Measurements from ENCODE around the gene ITGB3BP. TPM values are rescaled to one million over a fixed set of nuclear protein-coding genes. Genes with fewer than 3 reads are reported as not detected.

The ITGB3BP gene
- total RNA-seq, 1 experiment from 2014 or later = 31.9 TPM

- H3K27me3 ChIP-seq (ENCODE audit: control insufficient read depth, insufficient read depth, low read length) = no peaks in the 10 kb centered on the region
- POLR2A ChIA-PET = no interaction called here
- H3K9me3 ChIP-seq (ENCODE audit: control insufficient read depth, insufficient read depth, low read depth, low read length) = no peaks in the 10 kb centered on the region
- H3K4me3 ChIP-seq (ENCODE audit: low read depth in 2 of 2, low read length in 2 of 2) = no peak overlapping the region
- no peak overlapping the region for H3K27ac ChIP-seq (ENCODE audit: low read length)
- intact Hi-C loops (cut with micrococcal nuclease; ENCODE audit: unreplicated experiment) (no loop called here), in situ Hi-C loops (cut with HindIII; ENCODE audit: low pct_unique_long_range_greater_than_20kb, low sequenced_read_pairs) (no loop called here)
- DNase-seq (ENCODE audit: low read depth, low spot score) (no peak), ATAC-seq (no peak)
- TF ChIP-seq TCF7L2 (IDR thresholded peaks at IDR 0.05; ENCODE audit: low read depth, low read length) = no peak
- CTCF ChIA-PET = no interaction called here
- no peaks in the 10 kb centered on the region for H3K4me1 ChIP-seq (ENCODE audit: control insufficient read depth, insufficient read depth, low read length)
- H3K36me3 ChIP-seq (ENCODE audit: control insufficient read depth, insufficient read depth, low read length) = no peaks in the 10 kb centered on the region
- BruUV-seq (replicated peaks) = no TSS peak
Observed at GRCh38 chr1:63497577-63497976, 25.4 kb downstream of the ITGB3BP start.

- ChIA-PET CTCF (interaction anchor here (1.0 kb wide), 1 partner anchor 20 kb away, joined by 3 read pairs; no protein-coding TSS in a partner anchor), POLR2A (no interaction called here)
- in situ Hi-C loops (cut with HindIII; ENCODE audit: low pct_unique_long_range_greater_than_20kb, low sequenced_read_pairs) = no loop called here
- TF ChIP-seq SIN3A (IDR thresholded peaks at IDR 0.05; ENCODE audit: borderline replicate concordance, insufficient read depth, low read depth, low read length) (no peak), TCF7L2 (IDR thresholded peaks at IDR 0.05; ENCODE audit: low read depth, low read length) (no peak), POLR2AphosphoS5 (IDR thresholded peaks at IDR 0.05; ENCODE audit: low read depth, low read length) (no peak)
- TF ChIP-seq, protein P1, sequence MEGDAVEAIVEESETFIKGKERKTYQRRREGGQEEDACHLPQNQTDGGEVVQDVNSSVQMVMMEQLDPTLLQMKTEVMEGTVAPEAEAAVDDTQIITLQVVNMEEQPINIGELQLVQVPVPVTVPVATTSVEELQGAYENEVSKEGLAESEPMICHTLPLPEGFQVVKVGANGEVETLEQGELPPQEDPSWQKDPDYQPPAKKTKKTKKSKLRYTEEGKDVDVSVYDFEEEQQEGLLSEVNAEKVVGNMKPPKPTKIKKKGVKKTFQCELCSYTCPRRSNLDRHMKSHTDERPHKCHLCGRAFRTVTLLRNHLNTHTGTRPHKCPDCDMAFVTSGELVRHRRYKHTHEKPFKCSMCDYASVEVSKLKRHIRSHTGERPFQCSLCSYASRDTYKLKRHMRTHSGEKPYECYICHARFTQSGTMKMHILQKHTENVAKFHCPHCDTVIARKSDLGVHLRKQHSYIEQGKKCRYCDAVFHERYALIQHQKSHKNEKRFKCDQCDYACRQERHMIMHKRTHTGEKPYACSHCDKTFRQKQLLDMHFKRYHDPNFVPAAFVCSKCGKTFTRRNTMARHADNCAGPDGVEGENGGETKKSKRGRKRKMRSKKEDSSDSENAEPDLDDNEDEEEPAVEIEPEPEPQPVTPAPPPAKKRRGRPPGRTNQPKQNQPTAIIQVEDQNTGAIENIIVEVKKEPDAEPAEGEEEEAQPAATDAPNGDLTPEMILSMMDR (IDR thresholded peaks at IDR 0.05) = no peak
- TF ChIP-seq, protein P2, sequence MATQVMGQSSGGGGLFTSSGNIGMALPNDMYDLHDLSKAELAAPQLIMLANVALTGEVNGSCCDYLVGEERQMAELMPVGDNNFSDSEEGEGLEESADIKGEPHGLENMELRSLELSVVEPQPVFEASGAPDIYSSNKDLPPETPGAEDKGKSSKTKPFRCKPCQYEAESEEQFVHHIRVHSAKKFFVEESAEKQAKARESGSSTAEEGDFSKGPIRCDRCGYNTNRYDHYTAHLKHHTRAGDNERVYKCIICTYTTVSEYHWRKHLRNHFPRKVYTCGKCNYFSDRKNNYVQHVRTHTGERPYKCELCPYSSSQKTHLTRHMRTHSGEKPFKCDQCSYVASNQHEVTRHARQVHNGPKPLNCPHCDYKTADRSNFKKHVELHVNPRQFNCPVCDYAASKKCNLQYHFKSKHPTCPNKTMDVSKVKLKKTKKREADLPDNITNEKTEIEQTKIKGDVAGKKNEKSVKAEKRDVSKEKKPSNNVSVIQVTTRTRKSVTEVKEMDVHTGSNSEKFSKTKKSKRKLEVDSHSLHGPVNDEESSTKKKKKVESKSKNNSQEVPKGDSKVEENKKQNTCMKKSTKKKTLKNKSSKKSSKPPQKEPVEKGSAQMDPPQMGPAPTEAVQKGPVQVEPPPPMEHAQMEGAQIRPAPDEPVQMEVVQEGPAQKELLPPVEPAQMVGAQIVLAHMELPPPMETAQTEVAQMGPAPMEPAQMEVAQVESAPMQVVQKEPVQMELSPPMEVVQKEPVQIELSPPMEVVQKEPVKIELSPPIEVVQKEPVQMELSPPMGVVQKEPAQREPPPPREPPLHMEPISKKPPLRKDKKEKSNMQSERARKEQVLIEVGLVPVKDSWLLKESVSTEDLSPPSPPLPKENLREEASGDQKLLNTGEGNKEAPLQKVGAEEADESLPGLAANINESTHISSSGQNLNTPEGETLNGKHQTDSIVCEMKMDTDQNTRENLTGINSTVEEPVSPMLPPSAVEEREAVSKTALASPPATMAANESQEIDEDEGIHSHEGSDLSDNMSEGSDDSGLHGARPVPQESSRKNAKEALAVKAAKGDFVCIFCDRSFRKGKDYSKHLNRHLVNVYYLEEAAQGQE (IDR thresholded peaks at IDR 0.05; ENCODE audit: insufficient read depth in 1 of 2, low read depth in 2 of 2, low read length in 1 of 2) = no peak
- H3K36me3 ChIP-seq (ENCODE audit: control insufficient read depth, insufficient read depth, low read length) = no peaks in the 10 kb centered on the region
- H3K27ac ChIP-seq (ENCODE audit: low read length) = no peak overlapping the region
- DNase-seq (ENCODE audit: low read depth, low spot score) = no peak
- intact Hi-C loops (cut with micrococcal nuclease; ENCODE audit: unreplicated experiment) = no loop called here
- no peak overlapping the region for H3K4me3 ChIP-seq (ENCODE audit: low read depth in 2 of 2, low read length in 2 of 2)
- no peaks in the 10 kb centered on the region for H3K4me1 ChIP-seq (ENCODE audit: control insufficient read depth, insufficient read depth, low read length)
- no peaks in the 10 kb centered on the region for H3K27me3 ChIP-seq (ENCODE audit: control insufficient read depth, insufficient read depth, low read length)
- ATAC-seq = peak; percentile 68; the same call in 1 of the 2 replicates
- no TSS peak for BruUV-seq (replicated peaks)
- no peaks in the 10 kb centered on the region for H3K9me3 ChIP-seq (ENCODE audit: control insufficient read depth, insufficient read depth, low read depth, low read length)
Observed at GRCh38 chr1:63487336-63488065, 35.5 kb downstream of the ITGB3BP start.

- in situ Hi-C loops (cut with HindIII; ENCODE audit: low pct_unique_long_range_greater_than_20kb, low sequenced_read_pairs) (no loop called here), intact Hi-C loops (cut with micrococcal nuclease; ENCODE audit: unreplicated experiment) (no loop called here)
- POLR2A ChIA-PET = no interaction called here
- ATAC-seq (no peak), DNase-seq (ENCODE audit: low read depth, low spot score) (no peak)
- Histone ChIP-seq H3K4me1 (ENCODE audit: control insufficient read depth, insufficient read depth, low read length) (no peaks in the 10 kb centered on the region), H3K9me3 (ENCODE audit: control insufficient read depth, insufficient read depth, low read depth, low read length) (no peaks in the 10 kb centered on the region), H3K27ac (ENCODE audit: low read length) (no peak overlapping the region), H3K27me3 (ENCODE audit: control insufficient read depth, insufficient read depth, low read length) (no peaks in the 10 kb centered on the region), H3K4me3 (ENCODE audit: low read depth in 2 of 2, low read length in 2 of 2) (no peak overlapping the region), H3K36me3 (ENCODE audit: control insufficient read depth, insufficient read depth, low read length) (no peaks in the 10 kb centered on the region)
- CTCF ChIA-PET = no interaction called here
- BruUV-seq (replicated peaks) = no TSS peak
- TF ChIP-seq, protein P1 (IDR thresholded peaks at IDR 0.05) = no peak
- TF ChIP-seq, protein P2 (IDR thresholded peaks at IDR 0.05; ENCODE audit: insufficient read depth in 1 of 2, low read depth in 2 of 2, low read length in 1 of 2) = no peak
- TF ChIP-seq TCF7L2 (IDR thresholded peaks at IDR 0.05; ENCODE audit: low read depth, low read length) = no peak
- TF ChIP-seq SIN3A (IDR thresholded peaks at IDR 0.05; ENCODE audit: borderline replicate concordance, insufficient read depth, low read depth, low read length) = no peak
- TF ChIP-seq POLR2AphosphoS5 (IDR thresholded peaks at IDR 0.05; ENCODE audit: low read depth, low read length) = no peak
Observed at GRCh38 chr1:63486629-63487028, 36.4 kb downstream of the ITGB3BP start.

Measured in Panc1 (cell line).